ENCODE results near the gene THADA.

GRCh38 chr2:43560231-43560547 is 35.6 kb downstream of the THADA start:
- no peak for TF ChIP-seq CTCF (conservative IDR thresholded peaks at IDR 0.05 in 1 of 2, IDR thresholded peaks at IDR 0.05 in 1 of 2; ENCODE audit: low read depth in 1 of 2, low read length in 2 of 2)
- no peak for TF ChIP-seq EZH2 (IDR thresholded peaks at IDR 0.05; ENCODE audit: low read length, missing control alignments)
